Parathyroid adenoma (tissue), 2 donors: ENCODE results near the gene TXNDC16.

Source experiments
- H2AFZ ChIP-seq: fragments of 300-600 bp; sonication (generic); one replicate; pipeline ENCODE4 v1.7.0; 2017; ENCODE audit warnings: antibody characterized with exemption, mild to moderate bottlenecking
- H3K27ac ChIP-seq: fragments of 300-600 bp; sonication (generic); one replicate; pipeline ENCODE4 v1.7.0; 2017
- H3K27me3 ChIP-seq: fragments of 300-600 bp; sonication (generic); one replicate; pipeline ENCODE4 v1.7.0; 2017; ENCODE audit warnings: low read length; ENCODE audit not compliant: control insufficient read depth, insufficient read depth
- H3K36me3 ChIP-seq: fragments of 300-600 bp; sonication (generic); one replicate; pipeline ENCODE4 v1.7.0; 2017; ENCODE audit warnings: low read length; ENCODE audit not compliant: control insufficient read depth, insufficient read depth
- H3K4me1 ChIP-seq: fragments of 300-600 bp; sonication (generic); one replicate; pipeline ENCODE4 v1.7.0; 2017; ENCODE audit warnings: control low read depth
- H3K4me2 ChIP-seq: fragments of 300-600 bp; sonication (generic); one replicate; pipeline ENCODE4 v1.7.0; 2017; ENCODE audit warnings: low read length
- H3K4me3 ChIP-seq: fragments of 300-600 bp; sonication (generic); one replicate; pipeline ENCODE4 v1.7.0; 2017; ENCODE audit warnings: low read depth, low read length
- H3K79me2 ChIP-seq: fragments of 300-600 bp; sonication (generic); one replicate; pipeline ENCODE4 v1.7.0; 2017; ENCODE audit warnings: control low read depth
- H3K9ac ChIP-seq: fragments of 300-600 bp; sonication (generic); one replicate; pipeline ENCODE4 v1.7.0; 2017; ENCODE audit warnings: mild to moderate bottlenecking
- H3K9me3 ChIP-seq: fragments of 300-600 bp; sonication (generic); one replicate; pipeline ENCODE4 v1.7.0; 2017; ENCODE audit warnings: low read length; ENCODE audit not compliant: control insufficient read depth
- CTCF ChIP-seq: fragments of 300-600 bp; sonication (generic); IDR thresholded peaks from one replicate; pipeline ENCODE4 v1.7.0; 2017; ENCODE audit warnings: antibody characterized with exemption, mild to moderate bottlenecking
- donor health status: primary hyperparathyroidism.

The TXNDC16 gene

GRCh38 chr14:52527052-52527451 is 25.3 kb downstream of the TXNDC16 start:
- Histone ChIP-seq H3K4me3 (no peak overlapping the region), H3K27ac (no peak overlapping the region), H3K79me2 (no peaks in the 10 kb centered on the region), H3K36me3 (no peaks in the 10 kb centered on the region), H3K4me2 (no peak overlapping the region), H2AFZ (no peak overlapping the region), H3K4me1 (peaks cover 3% of the 10 kb centered on the region), H3K9ac (no peak overlapping the region), H3K9me3 (no peaks in the 10 kb centered on the region), H3K27me3 (no peaks in the 10 kb centered on the region)
- no peak for TF ChIP-seq CTCF

DNA sequence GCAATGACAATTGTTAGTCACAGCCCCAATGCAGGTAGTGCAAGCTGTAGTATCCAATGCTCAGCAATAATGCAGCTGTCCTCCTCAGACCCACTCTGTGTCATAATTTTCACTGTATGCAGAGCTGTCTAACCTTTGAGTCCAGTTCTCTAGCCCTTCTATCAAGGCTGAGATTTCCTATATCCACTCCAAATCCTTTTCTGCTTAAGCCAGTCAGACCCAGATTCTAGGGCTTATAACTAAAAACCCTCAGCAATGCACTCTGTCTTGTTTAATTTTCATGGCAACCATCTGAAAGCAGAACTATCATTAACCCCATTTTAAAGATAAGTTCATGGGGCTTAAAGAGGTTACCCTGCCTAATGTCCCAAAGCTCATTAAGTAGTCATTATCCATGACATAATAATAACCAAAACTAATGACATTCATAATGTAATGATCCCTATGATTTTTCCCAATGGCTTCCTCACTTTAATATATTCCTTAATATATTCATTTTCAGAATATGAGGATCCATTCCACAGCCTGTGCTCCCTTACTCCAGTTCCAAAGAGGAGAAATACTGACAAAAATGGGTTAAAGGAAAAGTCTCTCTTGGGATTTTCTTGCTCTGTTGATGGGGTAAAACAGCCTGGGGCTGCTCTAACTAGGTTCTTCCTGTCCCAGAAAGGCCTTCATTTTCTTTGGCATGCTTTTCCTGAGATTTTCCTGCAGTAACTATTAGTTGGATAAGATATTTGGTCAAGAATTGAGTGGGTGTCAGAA is 29.5 kb downstream of the TXNDC16 start:
- no peaks in the 10 kb centered on the region for H3K27me3 ChIP-seq
- no peaks in the 10 kb centered on the region for H3K36me3 ChIP-seq
- H3K4me3 ChIP-seq = no peak overlapping the region
- no peak overlapping the region for H3K9ac ChIP-seq
- peak overlapping the region; percentile 45 for H2AFZ ChIP-seq
- no peak overlapping the region for H3K27ac ChIP-seq
- H3K9me3 ChIP-seq = no peaks in the 10 kb centered on the region
- no peaks in the 10 kb centered on the region for H3K79me2 ChIP-seq
- no peak for TF ChIP-seq CTCF
- peaks cover 8% of the 10 kb centered on the region for H3K4me1 ChIP-seq
- H3K4me2 ChIP-seq = peak overlapping the region; percentile 20

GRCh38 chr14:52522033-52522432 is 30.3 kb downstream of the TXNDC16 start:
- H3K36me3 ChIP-seq = no peaks in the 10 kb centered on the region
- peaks cover 8% of the 10 kb centered on the region for H3K4me1 ChIP-seq
- H3K9ac ChIP-seq = no peak overlapping the region
- no peak overlapping the region for H3K4me2 ChIP-seq
- no peaks in the 10 kb centered on the region for H3K27me3 ChIP-seq
- TF ChIP-seq CTCF = no peak
- peak overlapping the region; percentile 45 for H2AFZ ChIP-seq
- no peak overlapping the region for H3K4me3 ChIP-seq
- no peaks in the 10 kb centered on the region for H3K9me3 ChIP-seq
- no peaks in the 10 kb centered on the region for H3K79me2 ChIP-seq
- H3K27ac ChIP-seq = no peak overlapping the region

DNA sequence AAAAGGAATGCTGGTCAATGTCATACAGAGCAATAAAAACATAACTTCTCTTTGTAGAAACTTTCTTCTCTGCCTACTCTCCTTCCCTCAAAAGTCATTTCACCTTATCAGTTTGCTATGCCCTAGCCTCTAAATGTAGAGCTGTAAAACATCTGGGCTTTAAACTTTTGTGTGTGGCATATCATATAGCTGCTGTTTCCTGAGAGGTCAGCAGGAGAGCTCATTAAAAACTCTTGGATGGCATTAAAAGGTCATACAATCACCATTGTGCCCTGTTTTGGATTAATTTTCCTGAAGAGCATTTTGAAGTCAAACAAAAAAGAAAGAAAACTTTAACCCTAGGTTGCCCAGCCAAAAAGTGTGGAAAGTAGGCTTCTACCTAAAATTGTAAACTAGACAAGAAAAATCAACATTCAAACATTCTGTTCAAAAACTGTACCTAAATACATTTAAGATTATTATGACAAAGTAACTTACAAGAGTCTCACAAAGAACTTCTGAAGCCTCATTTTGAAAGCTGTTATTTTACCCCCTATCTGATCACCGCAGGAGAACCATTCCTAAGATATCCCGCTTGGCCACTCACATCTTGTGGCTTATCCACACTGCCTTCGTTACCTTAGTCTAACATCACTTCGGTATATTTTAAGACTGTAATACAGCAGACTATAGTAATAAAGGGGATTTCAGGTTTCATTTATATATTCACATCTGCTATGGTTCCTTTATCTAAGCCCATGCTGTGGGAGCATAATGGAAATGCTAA is 38.1 kb downstream of the TXNDC16 start:
- no peak overlapping the region for H3K4me3 ChIP-seq
- no peak overlapping the region for H2AFZ ChIP-seq
- no peak overlapping the region for H3K27ac ChIP-seq
- no peak overlapping the region for H3K9ac ChIP-seq
- no peak overlapping the region for H3K4me2 ChIP-seq
- no peak for TF ChIP-seq CTCF
- H3K9me3 ChIP-seq = no peaks in the 10 kb centered on the region
- H3K79me2 ChIP-seq = no peaks in the 10 kb centered on the region
- no peaks in the 10 kb centered on the region for H3K36me3 ChIP-seq
- H3K4me1 ChIP-seq = no peaks in the 10 kb centered on the region
- no peaks in the 10 kb centered on the region for H3K27me3 ChIP-seq
